ENCODE results near the gene ITGB5. TPM values are rescaled to one million over a fixed set of nuclear protein-coding genes. Genes with fewer than 3 reads are reported as not detected.

Gene ITGB5
- total RNA-seq, 6 donors from 2014 or later = 81.5 to 145 (median 106) TPM

DNA sequence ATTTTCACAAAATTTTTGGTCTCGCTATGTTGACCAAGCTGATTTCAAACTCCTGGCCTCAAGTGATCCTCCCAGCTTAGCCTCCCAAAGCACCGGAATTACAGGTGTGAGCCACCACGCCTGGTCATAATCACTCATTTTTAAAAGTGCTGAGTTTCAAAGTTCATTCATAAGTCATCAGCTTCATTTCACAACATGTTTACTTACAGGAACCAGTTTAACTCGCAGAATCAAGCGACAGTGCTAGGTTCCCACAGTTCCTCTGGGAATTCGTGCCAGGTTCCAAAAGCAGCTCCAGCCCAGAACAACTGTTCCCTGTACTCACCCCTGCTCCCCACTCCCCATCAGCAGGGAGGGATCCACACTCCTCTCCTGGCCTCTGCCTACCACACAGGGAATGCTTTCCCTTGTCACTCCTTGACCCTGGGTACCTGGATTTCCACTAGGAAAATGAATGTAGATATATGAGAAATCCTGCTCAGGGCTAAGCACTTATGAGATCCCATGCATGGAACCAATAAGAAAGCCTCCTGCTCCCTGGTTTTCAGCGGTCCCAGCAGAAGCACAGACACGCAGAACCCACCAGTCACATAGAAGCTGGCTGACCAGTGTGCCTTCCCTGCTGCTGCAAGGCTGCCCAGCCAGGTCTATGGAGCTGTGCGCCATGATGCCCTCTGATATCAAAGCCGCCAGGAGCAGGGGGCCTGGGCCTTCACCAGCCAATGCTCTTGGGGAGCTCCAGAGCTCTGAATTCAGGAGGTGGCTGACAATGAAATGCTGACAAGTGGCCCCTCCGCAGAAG is 72.3 kb downstream of the ITGB5 start:
- Histone ChIP-seq H3K27ac (peak overlapping the region in 1 of 4 donors; percentile 18), H3K4me1 (peaks cover 7 to 25% (median 17%) of the 10 kb centered on the region in 4 donors), H3K36me3 (peaks cover 0 to 10% (median 4%) of the 10 kb centered on the region in 4 donors), H3K9me3 (no peaks in the 10 kb centered on the region), H3K27me3 (no peaks in the 10 kb centered on the region), H3K4me3 (no peak overlapping the region)
- 75 to 77% methylated on average over 11 of the region's 11 CpGs for WGBS, 2 donors
- TF ChIP-seq POLR2AphosphoS5 (IDR thresholded peaks at IDR 0.05) (peak in 1 of 2 donors; percentile 15), EP300 (IDR thresholded peaks at IDR 0.05) (peak in 1 of 4 donors; percentile 14), POLR2A (IDR thresholded peaks at IDR 0.05) (no peak)
- ATAC-seq (ENCODE audit: low FRiP score in 2 of 2) (no peak), DNase-seq (peak in 1 of 2 donors; percentile 37)

DNA sequence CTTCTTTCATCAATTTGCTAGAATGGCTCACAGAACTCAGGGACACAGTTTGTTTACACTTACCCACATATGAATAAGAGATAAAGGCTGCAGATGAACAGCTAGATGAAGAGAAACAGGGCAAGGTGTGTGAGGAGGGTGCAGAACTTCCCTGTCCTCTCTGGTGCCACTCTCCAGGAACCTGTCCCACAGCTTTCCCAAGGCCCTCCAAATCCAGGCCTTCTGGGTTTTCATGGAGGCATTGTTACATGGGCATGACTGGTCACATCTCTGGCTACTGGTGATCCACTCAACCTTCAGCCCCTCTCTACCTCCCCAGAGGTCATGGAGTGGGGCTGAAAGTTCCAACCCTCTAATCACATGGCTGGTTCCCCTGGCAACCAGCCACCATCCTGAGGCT is 73.6 kb downstream of the ITGB5 start:
- Histone ChIP-seq H3K4me1 (peaks cover 7 to 25% (median 17%) of the 10 kb centered on the region in 4 donors), H3K9me3 (no peaks in the 10 kb centered on the region)
- no peak for ATAC-seq (ENCODE audit: low FRiP score in 2 of 2)

DNA sequence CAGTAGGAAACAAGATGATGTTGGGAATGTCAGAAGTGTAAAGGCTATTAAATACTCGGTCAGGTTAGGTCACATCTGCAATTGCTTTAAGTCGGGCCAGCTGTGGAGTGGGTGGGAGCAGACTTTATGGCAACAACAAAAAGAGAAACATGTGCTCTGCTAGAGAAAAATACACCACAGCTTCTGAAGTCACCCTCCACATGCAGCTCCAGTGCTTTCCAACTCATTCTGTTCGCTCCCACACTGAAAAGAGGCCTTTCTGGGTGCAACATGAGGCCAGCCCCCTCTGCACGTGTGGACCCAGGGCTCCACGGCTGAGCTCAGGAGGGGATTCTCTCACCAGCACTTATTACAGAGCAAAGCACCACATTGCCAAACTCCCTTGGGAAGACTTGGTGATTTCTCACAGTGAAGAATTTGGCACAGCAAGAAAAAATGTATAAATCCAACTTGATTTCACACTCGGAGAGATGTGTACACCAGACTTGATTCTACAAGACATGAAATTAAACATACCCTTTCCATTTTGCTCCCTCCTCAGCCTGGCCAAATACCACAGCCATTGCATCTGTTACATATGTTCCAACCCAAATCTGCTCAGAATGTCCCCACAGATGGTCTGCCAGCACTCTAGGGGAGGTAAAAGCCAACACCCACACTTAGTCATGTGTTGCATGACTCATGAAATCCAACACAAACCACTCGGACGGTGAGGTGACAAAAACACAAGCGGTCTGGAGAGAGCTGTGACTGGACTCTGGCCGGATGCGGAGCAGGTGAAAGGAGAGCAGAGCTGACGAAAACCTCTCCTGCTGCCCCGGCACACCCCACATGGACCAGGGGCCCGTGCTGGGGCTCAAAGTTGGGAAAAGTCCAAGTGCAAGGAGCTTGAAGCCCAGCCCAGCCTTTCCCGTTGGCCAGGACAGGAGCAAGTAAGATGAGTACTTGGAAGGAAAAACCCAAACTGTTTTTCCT is 74.6 kb downstream of the ITGB5 start:
- peak overlapping the region in 3 of 4 donors; percentile 32 to 52 (median 32) for H3K27ac ChIP-seq
- WGBS, 2 donors = 62 to 75% methylated on average over 15 of the region's 15 CpGs
- peak; percentile 45 to 65 for DNase-seq
- no peak overlapping the region for H3K4me3 ChIP-seq
- peaks cover 0 to 17% (median 4%) of the 10 kb centered on the region in 4 donors for H3K36me3 ChIP-seq
- H3K4me1 ChIP-seq = peaks cover 7 to 25% (median 17%) of the 10 kb centered on the region in 4 donors
- ATAC-seq (ENCODE audit: low FRiP score in 2 of 2) = peak; percentile 52 to 86
- TF ChIP-seq, protein P1, sequence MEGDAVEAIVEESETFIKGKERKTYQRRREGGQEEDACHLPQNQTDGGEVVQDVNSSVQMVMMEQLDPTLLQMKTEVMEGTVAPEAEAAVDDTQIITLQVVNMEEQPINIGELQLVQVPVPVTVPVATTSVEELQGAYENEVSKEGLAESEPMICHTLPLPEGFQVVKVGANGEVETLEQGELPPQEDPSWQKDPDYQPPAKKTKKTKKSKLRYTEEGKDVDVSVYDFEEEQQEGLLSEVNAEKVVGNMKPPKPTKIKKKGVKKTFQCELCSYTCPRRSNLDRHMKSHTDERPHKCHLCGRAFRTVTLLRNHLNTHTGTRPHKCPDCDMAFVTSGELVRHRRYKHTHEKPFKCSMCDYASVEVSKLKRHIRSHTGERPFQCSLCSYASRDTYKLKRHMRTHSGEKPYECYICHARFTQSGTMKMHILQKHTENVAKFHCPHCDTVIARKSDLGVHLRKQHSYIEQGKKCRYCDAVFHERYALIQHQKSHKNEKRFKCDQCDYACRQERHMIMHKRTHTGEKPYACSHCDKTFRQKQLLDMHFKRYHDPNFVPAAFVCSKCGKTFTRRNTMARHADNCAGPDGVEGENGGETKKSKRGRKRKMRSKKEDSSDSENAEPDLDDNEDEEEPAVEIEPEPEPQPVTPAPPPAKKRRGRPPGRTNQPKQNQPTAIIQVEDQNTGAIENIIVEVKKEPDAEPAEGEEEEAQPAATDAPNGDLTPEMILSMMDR (IDR thresholded peaks at IDR 0.05) = no peak
- TF ChIP-seq EP300 (IDR thresholded peaks at IDR 0.05) = peak in 2 of 4 donors; percentile 48 to 91
- TF ChIP-seq POLR2AphosphoS5 (IDR thresholded peaks at IDR 0.05) = peak; percentile 64 to 89
- no peak for TF ChIP-seq POLR2A (IDR thresholded peaks at IDR 0.05)
- H3K27me3 ChIP-seq = no peaks in the 10 kb centered on the region
- H3K9me3 ChIP-seq = no peaks in the 10 kb centered on the region

More for the DNA sequence above, 73.6 kb downstream of the ITGB5 start:
- DNase-seq = no peak
- Histone ChIP-seq H3K36me3 (peaks cover 0 to 11% (median 4%) of the 10 kb centered on the region in 4 donors), H3K27me3 (no peaks in the 10 kb centered on the region), H3K4me3 (no peak overlapping the region), H3K27ac (peak overlapping the region in 3 of 4 donors; percentile 31 to 52 (median 32))
- TF ChIP-seq POLR2AphosphoS5 (IDR thresholded peaks at IDR 0.05) (no peak), EP300 (IDR thresholded peaks at IDR 0.05) (no peak), POLR2A (IDR thresholded peaks at IDR 0.05) (no peak)
- TF ChIP-seq, protein P1 (IDR thresholded peaks at IDR 0.05) = no peak

DNA sequence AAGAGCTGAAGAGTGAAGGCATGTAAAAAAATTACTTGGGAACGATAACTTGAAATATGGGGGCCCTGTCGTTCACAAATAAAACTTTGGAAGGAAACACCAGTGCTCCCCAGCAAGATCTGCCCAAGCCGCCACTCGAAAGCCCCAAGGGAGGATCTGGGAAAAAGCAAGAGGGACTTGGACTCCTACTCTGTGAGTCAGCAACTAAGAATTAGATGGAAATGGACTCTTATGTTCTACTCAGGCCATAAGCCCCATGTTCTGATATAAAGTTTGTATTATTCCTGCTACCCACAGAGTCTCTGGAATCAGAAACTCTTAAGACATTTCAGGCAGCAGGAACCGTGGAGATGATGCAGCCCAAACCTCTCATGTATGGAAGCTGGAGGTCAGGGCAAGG is 75.7 kb downstream of the ITGB5 start:
- WGBS, 2 donors = 74 to 81% methylated on average over 5 of the region's 5 CpGs
- H3K9me3 ChIP-seq = no peaks in the 10 kb centered on the region
- TF ChIP-seq POLR2A (IDR thresholded peaks at IDR 0.05) (no peak), EP300 (IDR thresholded peaks at IDR 0.05) (no peak), POLR2AphosphoS5 (IDR thresholded peaks at IDR 0.05) (no peak)
- TF ChIP-seq, protein P1 (IDR thresholded peaks at IDR 0.05) = no peak
- peaks cover 7 to 25% (median 17%) of the 10 kb centered on the region in 4 donors for H3K4me1 ChIP-seq
- no peak overlapping the region for H3K27ac ChIP-seq
- DNase-seq (no peak), ATAC-seq (ENCODE audit: low FRiP score in 2 of 2) (peak in 1 of 2 donors; percentile 29)
- H3K4me3 ChIP-seq = no peak overlapping the region
- H3K27me3 ChIP-seq = no peaks in the 10 kb centered on the region
- H3K36me3 ChIP-seq = peaks cover 0 to 7% (median 2%) of the 10 kb centered on the region in 4 donors

Measured in upper lobe of left lung (tissue), 6 donors.